KMS-11 (cell line): ENCODE results near the gene PPP1R2B.
A peak's percentile ranks its signal among the peaks of the same experiment; 100 is the strongest.

Experiments used
- H2AFZ ChIP-seq: fragments of 200-600 bp; sonication (generic); 2 replicates; pipeline ENCODE4 v1.6.1; 2016; ENCODE audit warnings: antibody characterized with exemption, mixed run types, low read depth
- H3K27ac ChIP-seq: fragments of 200-600 bp; sonication (generic); 2 replicates; pipeline ENCODE4 v1.6.1; 2016; ENCODE audit warnings: mild to moderate bottlenecking, mixed run types
- H3K27me3 ChIP-seq: fragments of 200-600 bp; sonication (generic); 2 replicates; pipeline ENCODE4 v1.6.1; 2017; ENCODE audit warnings: mild to moderate bottlenecking, low read depth, mixed run types, moderate library complexity; ENCODE audit not compliant: insufficient read depth
- H3K36me3 ChIP-seq: fragments of 200-600 bp; sonication (generic); 2 replicates; pipeline ENCODE4 v1.6.1; 2017; ENCODE audit warnings: mild to moderate bottlenecking, mixed run types; ENCODE audit not compliant: insufficient read depth
- H3K4me1 ChIP-seq: fragments of 200-600 bp; sonication (generic); 2 replicates; pipeline ENCODE4 v1.6.1; 2016; ENCODE audit warnings: mild to moderate bottlenecking, low read depth, mixed run types; ENCODE audit not compliant: poor library complexity, severe bottlenecking
- H3K4me2 ChIP-seq: fragments of 200-600 bp; sonication (generic); 2 replicates; pipeline ENCODE4 v1.7.0; 2016; ENCODE audit warnings: mild to moderate bottlenecking, mixed run types
- H3K4me3 ChIP-seq: fragments of 200-600 bp; sonication (generic); IDR thresholded peaks from 2 replicates; pipeline ENCODE4 v1.6.1; 2017; ENCODE audit warnings: low read depth, low read length, mixed read lengths; ENCODE audit not compliant: insufficient read depth
- H3K79me2 ChIP-seq: fragments of 200-600 bp; sonication (generic); 2 replicates; pipeline ENCODE4 v1.6.1; 2016; ENCODE audit warnings: low read depth, mixed run types; ENCODE audit not compliant: insufficient read depth
- H3K9ac ChIP-seq: fragments of 200-600 bp; sonication (generic); 2 replicates; pipeline ENCODE4 v1.6.1; 2016; ENCODE audit warnings: mild to moderate bottlenecking, mixed run types
- H4K20me1 ChIP-seq: fragments of 200-600 bp; sonication (generic); 2 replicates; pipeline ENCODE4 v1.6.1; 2016; ENCODE audit warnings: mild to moderate bottlenecking, mixed run types; ENCODE audit not compliant: insufficient read depth
- TF ChIP-seq, protein P1 (sequence below): fragments of 200-600 bp; sonication (generic); conservative IDR thresholded peaks from 2 replicates; pipeline ENCODE4 v1.6.1; 2017; ENCODE audit warnings: low read depth, mild to moderate bottlenecking, antibody characterized with exemption, low read length, moderate library complexity, mixed read lengths

PPP1R2B gene

DNA sequence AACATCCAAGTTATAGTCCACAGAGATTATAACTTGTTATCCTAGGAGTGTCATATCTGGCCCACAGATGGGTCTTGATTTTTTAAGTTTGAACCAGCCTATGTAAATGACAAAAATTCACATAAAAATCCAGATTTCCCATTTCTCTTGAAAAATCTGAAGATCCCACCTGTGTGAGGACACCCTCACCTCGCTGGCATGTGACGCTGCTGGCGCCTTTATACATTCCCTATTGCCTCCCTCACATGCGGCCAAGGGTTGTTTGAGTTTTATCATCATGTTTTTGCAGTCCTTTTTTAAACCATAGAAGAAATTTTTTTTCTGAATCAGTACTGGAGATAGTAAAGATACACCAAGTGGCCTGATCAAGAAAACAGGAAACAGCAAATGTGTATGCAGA lies 25.9 kb upstream of the PPP1R2B start:
- no peaks in the 10 kb centered on the region for H4K20me1 ChIP-seq
- no peaks in the 10 kb centered on the region for H3K4me1 ChIP-seq
- H3K79me2 ChIP-seq, result no peaks in the 10 kb centered on the region
- no peak overlapping the region for H3K9ac ChIP-seq
- H2AFZ ChIP-seq, result no peak overlapping the region
- H3K4me3 ChIP-seq, result no peak overlapping the region
- TF ChIP-seq, protein P1, sequence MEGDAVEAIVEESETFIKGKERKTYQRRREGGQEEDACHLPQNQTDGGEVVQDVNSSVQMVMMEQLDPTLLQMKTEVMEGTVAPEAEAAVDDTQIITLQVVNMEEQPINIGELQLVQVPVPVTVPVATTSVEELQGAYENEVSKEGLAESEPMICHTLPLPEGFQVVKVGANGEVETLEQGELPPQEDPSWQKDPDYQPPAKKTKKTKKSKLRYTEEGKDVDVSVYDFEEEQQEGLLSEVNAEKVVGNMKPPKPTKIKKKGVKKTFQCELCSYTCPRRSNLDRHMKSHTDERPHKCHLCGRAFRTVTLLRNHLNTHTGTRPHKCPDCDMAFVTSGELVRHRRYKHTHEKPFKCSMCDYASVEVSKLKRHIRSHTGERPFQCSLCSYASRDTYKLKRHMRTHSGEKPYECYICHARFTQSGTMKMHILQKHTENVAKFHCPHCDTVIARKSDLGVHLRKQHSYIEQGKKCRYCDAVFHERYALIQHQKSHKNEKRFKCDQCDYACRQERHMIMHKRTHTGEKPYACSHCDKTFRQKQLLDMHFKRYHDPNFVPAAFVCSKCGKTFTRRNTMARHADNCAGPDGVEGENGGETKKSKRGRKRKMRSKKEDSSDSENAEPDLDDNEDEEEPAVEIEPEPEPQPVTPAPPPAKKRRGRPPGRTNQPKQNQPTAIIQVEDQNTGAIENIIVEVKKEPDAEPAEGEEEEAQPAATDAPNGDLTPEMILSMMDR, result no peak
- H3K4me2 ChIP-seq, result no peak overlapping the region
- no peak overlapping the region for H3K27ac ChIP-seq
- no peaks in the 10 kb centered on the region for H3K36me3 ChIP-seq
- H3K27me3 ChIP-seq, result no peaks in the 10 kb centered on the region

DNA sequence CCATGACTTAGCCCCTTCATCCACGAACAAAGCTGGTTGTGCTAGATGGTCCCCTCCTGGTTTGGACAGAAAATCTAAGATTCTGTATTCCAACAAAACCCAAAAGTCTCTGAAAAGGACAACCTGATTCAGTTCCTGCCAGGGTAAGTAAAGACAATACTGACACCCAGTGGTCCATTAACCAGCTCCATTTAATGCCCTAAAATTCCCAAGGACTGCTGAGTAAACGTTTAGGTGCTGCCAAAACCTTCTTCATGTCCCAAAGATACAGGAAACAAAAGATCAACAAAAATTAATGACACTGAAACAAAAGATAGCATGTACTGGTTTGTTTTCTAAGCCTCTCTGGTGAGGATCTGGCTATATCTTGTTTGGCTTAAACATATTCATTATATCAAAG lies 25.3 kb upstream of the PPP1R2B start:
- no peak overlapping the region for H3K4me3 ChIP-seq
- no peak overlapping the region for H3K4me2 ChIP-seq

DNA sequence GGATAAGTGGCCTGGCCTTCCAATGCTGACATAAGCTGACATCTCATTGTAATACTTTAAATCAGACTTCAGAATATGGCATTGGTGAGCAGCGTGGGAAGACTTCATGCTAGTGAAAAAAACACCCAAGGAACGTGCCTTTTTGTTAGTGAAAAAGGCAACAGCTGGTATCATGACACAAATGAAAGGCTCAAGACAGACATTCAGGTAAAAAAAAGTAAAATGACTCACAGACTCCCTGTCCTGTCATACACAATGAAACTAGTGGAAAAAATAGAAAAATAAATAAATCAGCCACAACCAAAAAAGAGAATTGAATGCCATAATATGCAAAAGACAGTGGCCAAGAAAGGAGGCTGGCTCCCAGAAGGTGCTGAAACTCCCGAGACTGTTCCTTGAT lies 24.4 kb upstream of the PPP1R2B start:
- Histone ChIP-seq H3K36me3 (no peaks in the 10 kb centered on the region), H3K4me1 (no peaks in the 10 kb centered on the region), H3K79me2 (no peaks in the 10 kb centered on the region), H3K27ac (no peak overlapping the region), H3K9ac (no peak overlapping the region), H4K20me1 (no peaks in the 10 kb centered on the region), H2AFZ (no peak overlapping the region), H3K4me2 (no peak overlapping the region), H3K4me3 (no peak overlapping the region), H3K27me3 (no peaks in the 10 kb centered on the region)
- TF ChIP-seq, protein P1, result no peak

More for the DNA sequence above, 25.3 kb upstream of the PPP1R2B start:
- Histone ChIP-seq H3K9ac (no peak overlapping the region), H3K27ac (no peak overlapping the region), H2AFZ (no peak overlapping the region), H4K20me1 (no peaks in the 10 kb centered on the region), H3K4me1 (no peaks in the 10 kb centered on the region), H3K36me3 (no peaks in the 10 kb centered on the region), H3K27me3 (no peaks in the 10 kb centered on the region), H3K79me2 (no peaks in the 10 kb centered on the region)
- TF ChIP-seq, protein P1, result 0 out of 2 replicates have a peak, but pooled peaks have one; percentile 17

DNA sequence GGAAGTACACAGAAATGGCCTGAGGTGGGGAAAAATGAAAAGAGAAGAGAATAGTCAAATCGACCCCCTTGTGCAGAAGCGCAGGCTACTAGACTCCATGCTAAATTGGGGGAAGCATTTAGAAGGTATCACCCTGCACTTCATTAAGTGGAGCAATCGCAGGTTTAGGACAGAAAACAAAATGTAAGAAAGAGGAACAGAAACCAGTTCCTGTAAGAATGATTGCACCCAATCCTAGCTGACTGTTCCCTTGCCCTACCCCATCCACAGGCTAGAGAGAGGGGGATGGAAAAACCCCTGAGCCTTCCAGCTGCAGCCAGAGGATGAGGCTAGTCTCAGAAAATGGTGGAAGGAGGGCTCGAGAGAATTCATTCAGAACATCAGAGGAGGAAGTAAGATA lies 23.9 kb upstream of the PPP1R2B start:
- no peaks in the 10 kb centered on the region for H3K27me3 ChIP-seq
- H3K4me1 ChIP-seq, result no peaks in the 10 kb centered on the region
- TF ChIP-seq, protein P1, result no peak
- H3K36me3 ChIP-seq, result no peaks in the 10 kb centered on the region
- H3K9ac ChIP-seq, result no peak overlapping the region
- H3K27ac ChIP-seq, result no peak overlapping the region
- H2AFZ ChIP-seq, result no peak overlapping the region
- no peak overlapping the region for H3K4me3 ChIP-seq
- no peaks in the 10 kb centered on the region for H4K20me1 ChIP-seq
- no peaks in the 10 kb centered on the region for H3K79me2 ChIP-seq
- H3K4me2 ChIP-seq, result no peak overlapping the region

DNA sequence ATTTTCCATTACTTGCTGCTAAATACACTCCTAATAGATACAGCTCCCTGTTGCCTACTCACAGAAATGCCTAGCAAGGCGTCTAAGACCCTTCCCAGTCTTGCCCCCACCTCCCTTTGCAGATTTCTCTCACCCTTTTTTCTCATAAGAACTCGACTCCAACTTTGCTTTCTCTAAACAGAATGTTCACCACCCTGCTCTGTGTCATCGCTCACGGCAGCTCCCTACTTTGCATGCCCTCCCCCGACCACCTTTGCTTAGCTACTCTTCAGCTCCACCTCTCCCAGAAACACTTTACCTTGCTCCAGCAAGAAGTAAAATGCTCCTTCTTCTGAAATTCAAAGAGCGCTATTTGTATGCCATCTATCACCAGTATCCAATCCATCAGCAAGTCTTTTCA lies 15.2 kb upstream of the PPP1R2B start:
- Histone ChIP-seq H3K27ac (no peak overlapping the region), H3K79me2 (no peaks in the 10 kb centered on the region), H3K36me3 (no peaks in the 10 kb centered on the region), H3K4me1 (no peaks in the 10 kb centered on the region), H4K20me1 (no peaks in the 10 kb centered on the region), H3K27me3 (no peaks in the 10 kb centered on the region), H3K9ac (no peak overlapping the region), H3K4me2 (no peak overlapping the region), H3K4me3 (no peak overlapping the region), H2AFZ (no peak overlapping the region)
- TF ChIP-seq, protein P1, result no peak
